HG02943 (cell line): ENCODE data around the gene ZNF133.
"Not testable (repeated sequence)": the region's sequence is repeated elsewhere in the genome, so short reads cannot be mapped to it uniquely, and the experiment has no call there.

Experiments
- ATAC-seq: cut with Tn5 transposase; IDR thresholded peaks from one replicate; pipeline ENCODE4 v1.9.1; 2021; ENCODE audit warnings: mild to moderate bottlenecking, low read depth, moderate library complexity; ENCODE audit not compliant: unreplicated experiment

ZNF133 gene

GRCh38 chr20:18287915-18288748, at the start of gene ZNF133:
Gene ZNF133, plus strand, starts transcription at chr20:18288527. Its CDS starts 17,160 bp downstream, at chr20:18305687.
- ATAC-seq, result peak; percentile 96

GRCh38 chr20:18240997-18241396, 47.3 kb upstream of the ZNF133 start:
- ATAC-seq, result no peak

- no peak for ATAC-seq
Measured at GRCh38 chr20:18243802-18244201, 44.5 kb upstream of the ZNF133 start.

GRCh38 chr20:18248545-18248944, 39.8 kb upstream of the ZNF133 start:
- ATAC-seq, result not testable (repeated sequence)

- no peak for ATAC-seq
Measured at GRCh38 chr20:18250217-18250616, 38.1 kb upstream of the ZNF133 start.

- ATAC-seq, result no peak
Measured at GRCh38 chr20:18252597-18253451, 35.5 kb upstream of the ZNF133 start.

GRCh38 chr20:18254615-18255014, 33.7 kb upstream of the ZNF133 start:
- no peak for ATAC-seq

- no peak for ATAC-seq
Measured at GRCh38 chr20:18255526-18255925, 32.8 kb upstream of the ZNF133 start.

GRCh38 chr20:18256440-18257090, 31.8 kb upstream of the ZNF133 start:
- no peak for ATAC-seq

GRCh38 chr20:18258126-18258860, 30.0 kb upstream of the ZNF133 start:
- no peak for ATAC-seq

GRCh38 chr20:18259730-18260129, 28.6 kb upstream of the ZNF133 start:
- no peak for ATAC-seq

- ATAC-seq, result no peak
Measured at GRCh38 chr20:18263723-18264122, 24.6 kb upstream of the ZNF133 start.

- ATAC-seq, result no peak
Measured at GRCh38 chr20:18265441-18265840, 22.9 kb upstream of the ZNF133 start.

- no peak for ATAC-seq
Measured at GRCh38 chr20:18266282-18266681, 22.0 kb upstream of the ZNF133 start.

GRCh38 chr20:18267815-18268214, 20.5 kb upstream of the ZNF133 start:
- no peak for ATAC-seq

- ATAC-seq, result no peak
Measured at GRCh38 chr20:18271160-18271559, 17.2 kb upstream of the ZNF133 start.

GRCh38 chr20:18272451-18272850, 15.9 kb upstream of the ZNF133 start:
- no peak for ATAC-seq

- no peak for ATAC-seq
Measured at GRCh38 chr20:18273738-18274137, 14.6 kb upstream of the ZNF133 start.

GRCh38 chr20:18275960-18276359, 12.4 kb upstream of the ZNF133 start:
- ATAC-seq, result not testable (repeated sequence)

GRCh38 chr20:18276821-18277220, 11.5 kb upstream of the ZNF133 start:
- no peak for ATAC-seq
